NCI-H187 treated with DMSO at 0.1 percent for 48 hours (cell line): ENCODE measurements around the gene RILP.
"Not testable (repeated sequence)": the region's sequence is repeated elsewhere in the genome, so short reads cannot be mapped to it uniquely, and the experiment has no call there.

Experiments
- DNase-seq: peaks from one replicate; lab custom pipeline; 2025; lab: John Stamatoyannopoulos, UW

Gene RILP

GRCh38 chr17:1649844-1650501 is at the start of gene RILP:
RILP (minus strand) TSS chr17:1649866; CDS start chr17:1649804, 62 bp downstream.
- DNase-seq, result no peak

- DNase-seq, result no peak
Measured at GRCh38 chr17:1697681-1698080, 48.0 kb upstream of the RILP start.

DNA sequence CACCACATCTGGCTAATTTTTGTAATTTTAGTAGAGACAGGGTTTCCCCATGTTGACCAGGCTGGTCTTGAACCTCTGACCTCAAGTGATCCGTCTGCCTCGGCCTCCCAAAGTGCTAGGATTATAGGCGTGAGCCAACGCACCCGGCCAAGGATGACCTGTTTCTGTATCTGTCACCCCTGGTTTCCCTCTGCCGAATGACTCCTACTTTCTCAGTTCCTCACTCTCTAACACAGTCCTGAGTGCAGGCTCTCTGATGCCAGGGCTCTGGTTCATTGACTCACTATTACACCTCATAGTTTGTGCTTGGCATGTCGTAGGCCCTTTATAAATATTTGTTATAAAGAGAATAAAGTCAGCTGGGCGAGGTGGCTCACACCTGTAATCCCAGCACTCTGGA is 45.7 kb upstream of the RILP start:
- no peak for DNase-seq

- no peak for DNase-seq
Measured at GRCh38 chr17:1693339-1693738, 43.7 kb upstream of the RILP start.

DNA sequence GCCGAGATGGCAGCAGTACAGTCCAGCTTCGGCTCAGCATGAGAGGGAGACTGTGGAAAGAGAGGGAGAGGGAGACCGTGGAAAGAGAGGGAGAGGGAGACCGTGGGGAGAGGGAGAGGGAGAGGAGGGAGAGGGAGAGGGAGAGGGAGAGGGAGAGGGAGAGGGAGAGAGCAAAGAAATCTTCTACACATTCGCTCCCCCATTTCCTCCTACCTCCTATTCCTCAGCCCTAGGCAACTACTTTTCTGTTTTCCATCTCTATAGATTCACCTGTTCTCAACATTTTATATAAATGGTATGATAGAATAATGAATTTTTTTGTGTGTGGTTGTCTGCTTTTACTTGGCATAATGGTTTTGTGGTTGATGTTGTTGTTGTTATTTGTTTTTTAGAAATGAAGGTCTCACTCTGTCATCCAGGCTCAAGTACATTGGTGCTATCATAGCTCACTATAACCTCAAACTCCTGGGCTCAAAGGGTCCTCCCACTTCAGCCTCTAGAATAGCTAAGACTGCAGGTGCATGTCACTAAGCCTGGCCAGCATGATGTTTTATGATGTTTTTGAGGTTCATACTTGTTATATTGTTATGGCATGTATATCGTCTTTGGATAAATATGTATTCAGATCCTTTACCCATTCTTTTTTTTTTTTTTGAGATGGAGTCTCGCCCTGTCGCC is 41.0 kb upstream of the RILP start:
- DNase-seq, result no peak

DNA sequence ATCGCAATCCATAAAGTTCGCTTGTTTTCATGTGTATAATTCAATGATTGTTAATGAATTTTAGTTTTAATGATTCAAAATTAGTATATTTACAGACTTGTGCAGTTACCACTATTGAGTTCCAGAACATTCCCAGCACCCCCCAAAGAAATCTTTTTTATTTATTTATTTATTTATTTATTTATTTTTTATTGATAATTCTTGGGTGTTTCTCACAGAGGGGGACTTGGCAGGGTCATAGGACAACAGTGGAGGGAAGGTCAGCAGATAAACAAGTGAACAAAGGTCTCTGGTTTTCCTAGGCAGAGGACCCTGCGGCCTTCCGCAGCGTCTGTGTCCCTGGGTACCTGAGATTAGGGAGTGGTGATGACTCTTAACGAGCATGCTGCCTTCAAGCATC is 38.7 kb upstream of the RILP start:
- not testable (repeated sequence) for DNase-seq

GRCh38 chr17:1686086-1686485 is 36.4 kb upstream of the RILP start:
- no peak for DNase-seq

GRCh38 chr17:1684378-1685189 is 34.9 kb upstream of the RILP start, which contains the start of gene PRPF8:
PRPF8 (minus strand) TSS chr17:1684867; CDS start chr17:1684571, 296 bp downstream.
- peak; percentile 55 for DNase-seq

DNA sequence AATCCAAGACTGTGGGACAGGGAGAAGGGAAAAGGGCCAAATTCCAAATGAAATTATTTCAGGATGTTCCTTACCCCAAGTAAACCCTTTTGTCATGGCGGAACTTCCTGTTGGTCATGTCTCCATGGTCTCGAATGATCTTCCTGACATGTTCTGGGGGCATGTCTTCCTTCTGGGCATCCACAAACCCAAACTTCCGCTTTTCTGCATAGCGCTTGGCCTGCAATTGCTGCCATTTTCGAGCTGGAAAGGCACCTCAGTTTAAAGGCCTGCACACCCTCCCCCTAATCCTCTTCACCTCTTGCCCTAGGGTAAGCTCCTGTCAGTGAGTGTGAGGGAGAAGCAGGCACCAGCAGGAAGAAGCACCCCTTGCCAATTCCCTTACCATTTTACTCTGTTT is 33.8 kb upstream of the RILP start:
- DNase-seq, result no peak

DNA sequence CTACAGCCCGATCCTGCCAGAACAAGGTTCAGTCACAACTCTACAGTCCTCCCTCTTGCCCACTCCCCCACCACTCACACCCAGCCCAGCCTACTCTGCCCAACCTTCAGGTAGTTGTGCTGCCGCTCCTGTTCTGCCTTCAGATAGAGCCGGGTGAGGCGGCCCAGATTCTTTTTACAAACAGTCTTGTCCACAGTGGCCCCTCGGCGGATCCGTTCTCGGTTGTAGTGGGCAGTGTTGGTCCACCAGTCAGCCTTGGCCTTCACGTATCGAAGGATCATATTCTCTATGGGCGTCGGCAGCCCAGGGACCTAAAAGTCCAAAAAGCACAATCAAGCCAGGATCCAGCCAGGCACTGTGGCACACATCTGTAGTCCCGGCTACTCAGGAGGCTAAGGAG is 26.7 kb upstream of the RILP start:
- DNase-seq, result no peak

- no peak for DNase-seq
Measured at GRCh38 chr17:1673041-1673785, 23.5 kb upstream of the RILP start.

DNA sequence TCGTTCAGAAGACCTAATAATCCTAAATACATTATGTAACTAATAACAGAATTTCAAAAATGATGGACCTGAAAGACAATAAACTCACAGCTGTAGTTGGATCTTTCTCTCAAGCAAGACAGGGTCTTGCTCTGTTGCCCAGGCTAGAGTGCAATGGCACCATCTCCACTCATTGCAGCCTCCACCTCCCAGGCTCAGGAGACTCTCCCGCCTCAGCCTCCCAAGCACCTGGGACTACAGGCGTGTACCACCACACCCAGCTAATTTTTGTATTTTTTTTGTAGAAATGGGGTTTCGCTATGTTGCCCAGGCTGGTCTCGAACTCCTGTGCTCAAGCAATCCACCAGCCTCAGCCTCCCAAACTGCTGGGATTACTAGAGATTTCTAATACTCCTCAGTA is 14.3 kb upstream of the RILP start:
- DNase-seq, result not testable (repeated sequence)

DNA sequence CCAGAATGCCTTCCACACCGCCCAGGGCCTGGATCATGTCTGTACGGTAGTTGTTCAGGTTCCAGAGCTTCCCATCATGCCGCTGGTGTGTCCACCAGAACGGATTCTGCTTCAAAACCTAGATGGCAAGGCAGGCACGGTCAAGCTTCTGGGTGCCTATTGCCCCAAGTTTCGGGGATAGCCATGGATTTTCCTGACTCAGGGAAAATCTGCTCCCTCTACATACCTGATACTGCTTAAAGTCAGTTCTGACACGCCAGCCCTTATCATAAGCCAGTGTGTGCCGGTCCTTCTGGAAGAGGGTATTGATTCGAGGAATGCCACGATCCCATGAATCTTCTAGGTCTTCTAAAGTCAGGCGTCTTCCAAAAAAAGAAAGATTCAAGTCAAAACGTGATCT is 11.4 kb upstream of the RILP start:
- no peak for DNase-seq

DNA sequence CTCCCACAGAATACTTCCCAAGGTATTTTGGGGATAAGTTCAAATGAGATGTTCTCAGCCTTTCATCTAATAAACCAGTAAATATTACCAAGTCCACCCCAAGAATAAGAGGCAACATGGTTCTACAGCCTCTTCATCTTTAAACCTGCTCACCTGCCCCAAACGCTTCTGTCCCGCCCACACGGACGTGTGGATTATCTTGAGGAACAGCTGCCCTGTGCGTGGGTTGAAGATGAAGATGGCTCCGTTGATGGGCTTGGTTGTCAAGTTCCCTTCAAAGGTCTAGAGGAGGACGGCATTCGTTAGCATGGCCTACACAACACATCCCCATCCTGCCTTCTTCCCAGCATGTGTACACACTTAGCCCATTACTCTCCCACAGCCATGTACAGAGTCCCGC is 8.4 kb upstream of the RILP start:
- DNase-seq, result no peak

DNA sequence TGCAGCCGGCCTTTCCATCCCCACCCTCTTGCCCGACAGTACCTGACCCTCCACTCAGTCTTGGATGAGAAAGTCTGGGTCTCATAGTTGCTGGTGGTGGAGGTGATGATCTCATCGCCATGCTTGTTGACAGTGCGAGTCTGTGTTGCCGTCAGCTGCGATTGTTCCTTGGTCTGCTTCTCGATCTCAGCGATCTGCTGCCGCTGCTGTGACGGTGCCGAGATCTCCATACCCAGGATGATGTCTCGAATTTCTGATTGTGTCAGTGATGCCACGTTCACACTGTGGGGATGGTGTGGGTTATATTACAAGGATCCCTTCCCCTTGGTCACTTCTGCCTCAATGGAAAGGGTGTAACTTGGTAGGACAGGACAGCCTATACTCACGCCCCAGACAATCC is 4.1 kb upstream of the RILP start:
- DNase-seq, result no peak

DNA sequence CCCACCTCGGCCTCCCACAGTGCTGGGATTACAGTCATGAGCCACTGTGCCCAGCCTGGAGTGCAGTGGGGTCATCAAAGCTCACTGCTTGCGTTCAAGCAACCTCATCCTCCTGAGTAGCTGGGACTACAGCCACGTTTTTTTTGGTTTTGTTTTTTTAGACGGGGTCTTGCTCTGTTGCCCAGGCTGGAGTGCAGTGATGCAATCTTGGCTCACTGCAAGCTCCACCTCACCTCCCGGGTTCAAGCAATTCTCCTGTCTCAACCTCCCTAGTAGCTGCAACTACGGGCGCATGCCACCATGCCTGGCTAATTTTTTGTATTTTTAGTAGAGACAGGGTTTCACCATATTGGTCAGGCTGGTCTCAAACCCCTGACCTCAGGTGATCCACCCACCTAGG is 3.1 kb upstream of the RILP start:
- not testable (repeated sequence) for DNase-seq

DNA sequence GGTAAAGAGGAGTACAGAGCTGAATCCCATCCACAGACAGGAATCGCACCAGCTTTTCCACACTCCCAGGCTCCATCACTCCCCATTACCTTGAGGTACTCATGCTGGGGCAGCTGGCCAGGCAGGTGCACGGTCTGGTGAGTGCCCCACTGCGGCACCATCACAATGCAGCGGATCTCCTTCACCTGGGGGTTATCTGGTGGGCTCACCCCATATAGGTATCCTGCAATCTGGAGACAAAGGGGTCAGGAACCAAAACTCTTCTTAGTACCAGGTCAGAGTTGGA is 1.8 kb upstream of the RILP start:
- DNase-seq, result no peak

DNA sequence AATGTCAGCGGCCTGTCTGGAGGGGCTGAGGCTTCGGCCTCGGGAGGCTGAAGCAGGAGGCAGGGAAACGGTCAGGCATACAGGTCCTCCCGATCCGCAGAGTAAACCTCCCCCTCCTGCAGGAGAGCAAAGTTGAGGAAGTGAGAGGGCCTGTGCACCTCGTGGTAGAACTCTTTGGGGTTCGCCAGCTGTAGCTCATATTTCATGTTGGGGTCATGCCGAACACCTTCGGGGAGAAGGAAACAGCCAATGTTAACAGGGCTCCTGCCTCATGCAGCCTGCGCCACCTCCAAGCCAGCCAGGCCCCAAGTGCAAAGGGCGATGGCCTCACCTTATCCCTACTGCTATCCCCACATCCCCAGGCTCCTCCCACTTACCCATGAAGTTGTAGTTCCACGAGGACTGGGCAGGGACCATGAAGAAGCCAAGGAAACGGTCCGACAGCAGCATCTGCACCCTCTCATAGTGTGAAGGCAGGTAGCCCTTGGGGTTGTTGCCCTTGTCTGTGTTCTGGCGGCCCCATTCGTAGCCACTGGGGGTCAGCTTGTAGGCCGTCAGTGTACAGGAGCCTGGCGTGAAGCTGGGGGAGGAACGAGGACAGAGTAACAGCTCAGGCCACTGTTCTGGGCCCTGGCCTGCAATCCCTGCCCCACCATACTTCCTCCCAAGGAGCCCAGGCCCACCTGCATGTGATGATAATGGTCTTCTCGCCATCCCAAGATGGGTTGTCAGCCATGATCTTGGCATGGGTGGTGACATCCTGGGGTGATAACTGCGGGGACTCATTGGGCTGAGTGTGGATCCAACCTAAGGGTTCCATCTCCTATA is 1.3 kb upstream of the RILP start:
- no peak for DNase-seq

- DNase-seq, result no peak
Measured at GRCh38 chr17:1648963-1649843, 463 bp downstream of the RILP start.

- no peak for DNase-seq
Measured at GRCh38 chr17:1648173-1648962, 1.3 kb downstream of the RILP start.
